Measurements from ENCODE around the gene ADAP1.
"Not testable (repeated sequence)": the region's sequence is repeated elsewhere in the genome, so short reads cannot be mapped to it uniquely, and the experiment has no call there.

ADAP1 gene

GRCh38 chr7:959271-959670, 4.8 kb upstream of the ADAP1 start:
- DNase-seq (ENCODE audit: low read depth in 2 of 2): no peak

GRCh38 chr7:958221-959200, 4.0 kb upstream of the ADAP1 start:
- DNase-seq (ENCODE audit: low read depth in 2 of 2): no peak

DNA sequence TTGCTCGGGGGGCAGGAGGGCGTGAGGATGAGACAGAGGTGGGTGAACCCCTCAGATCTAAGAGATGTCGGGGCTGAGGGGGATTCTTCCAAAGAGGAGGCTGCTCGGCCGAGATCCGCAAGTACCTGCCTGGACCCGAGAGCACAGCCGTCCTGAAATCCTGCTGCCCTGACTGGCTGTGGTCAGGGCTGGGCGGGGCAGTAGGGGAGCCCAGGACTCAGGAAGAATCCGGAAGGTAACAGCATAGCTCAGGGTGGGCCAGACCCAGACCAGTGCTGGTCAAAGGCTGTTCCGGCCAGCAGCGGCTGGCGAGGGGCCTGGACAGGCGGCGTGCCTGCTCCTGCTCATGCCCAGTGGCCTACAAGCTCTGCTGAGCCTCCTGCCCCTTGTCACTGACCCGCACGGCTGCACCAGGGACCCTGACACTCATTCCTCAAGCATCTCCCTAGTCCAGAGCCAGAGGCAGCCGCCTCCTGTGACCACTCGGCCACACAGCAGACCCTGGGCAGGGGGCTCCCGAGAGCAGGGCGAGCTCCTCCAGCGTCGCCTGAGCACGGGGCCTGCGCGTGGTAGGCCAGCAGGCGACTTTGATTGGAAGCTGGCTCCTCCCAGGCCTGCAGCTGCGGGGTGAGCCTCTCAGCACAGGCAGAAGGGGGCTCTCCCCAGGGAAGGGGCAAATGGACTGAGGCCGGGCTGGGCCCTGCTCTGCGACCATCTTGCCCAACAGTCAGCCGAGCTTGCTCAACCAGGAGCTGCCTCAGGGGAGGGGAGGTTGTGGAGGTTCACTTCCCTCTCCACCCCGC, 3.1 kb upstream of the ADAP1 start:
- DNase-seq (ENCODE audit: low read depth in 2 of 2): no peak

DNA sequence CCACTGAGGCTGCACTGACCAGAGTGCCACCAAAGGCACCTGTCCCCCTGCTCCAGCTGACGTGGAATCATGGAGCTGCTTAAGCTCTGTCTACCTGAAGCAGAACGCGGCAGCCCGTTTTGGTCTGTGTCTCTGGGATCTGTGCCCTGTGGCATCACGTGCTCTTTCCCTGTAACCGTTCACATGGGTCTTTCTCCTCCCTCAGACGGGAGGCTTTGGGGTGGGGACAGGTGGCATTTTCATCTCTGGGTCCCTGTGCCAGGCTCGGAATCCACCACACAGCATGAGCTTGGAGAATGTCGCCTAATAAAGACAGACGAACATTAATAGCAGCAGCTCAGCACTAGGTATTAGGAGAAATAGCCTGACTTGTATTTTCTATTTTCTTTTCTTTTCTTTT, 1.6 kb upstream of the ADAP1 start:
- no peak for DNase-seq (ENCODE audit: low read depth in 2 of 2)

- DNase-seq (ENCODE audit: low read depth in 2 of 2): no peak
Measured at GRCh38 chr7:953547-954327, 743 bp downstream of the ADAP1 start.

DNA sequence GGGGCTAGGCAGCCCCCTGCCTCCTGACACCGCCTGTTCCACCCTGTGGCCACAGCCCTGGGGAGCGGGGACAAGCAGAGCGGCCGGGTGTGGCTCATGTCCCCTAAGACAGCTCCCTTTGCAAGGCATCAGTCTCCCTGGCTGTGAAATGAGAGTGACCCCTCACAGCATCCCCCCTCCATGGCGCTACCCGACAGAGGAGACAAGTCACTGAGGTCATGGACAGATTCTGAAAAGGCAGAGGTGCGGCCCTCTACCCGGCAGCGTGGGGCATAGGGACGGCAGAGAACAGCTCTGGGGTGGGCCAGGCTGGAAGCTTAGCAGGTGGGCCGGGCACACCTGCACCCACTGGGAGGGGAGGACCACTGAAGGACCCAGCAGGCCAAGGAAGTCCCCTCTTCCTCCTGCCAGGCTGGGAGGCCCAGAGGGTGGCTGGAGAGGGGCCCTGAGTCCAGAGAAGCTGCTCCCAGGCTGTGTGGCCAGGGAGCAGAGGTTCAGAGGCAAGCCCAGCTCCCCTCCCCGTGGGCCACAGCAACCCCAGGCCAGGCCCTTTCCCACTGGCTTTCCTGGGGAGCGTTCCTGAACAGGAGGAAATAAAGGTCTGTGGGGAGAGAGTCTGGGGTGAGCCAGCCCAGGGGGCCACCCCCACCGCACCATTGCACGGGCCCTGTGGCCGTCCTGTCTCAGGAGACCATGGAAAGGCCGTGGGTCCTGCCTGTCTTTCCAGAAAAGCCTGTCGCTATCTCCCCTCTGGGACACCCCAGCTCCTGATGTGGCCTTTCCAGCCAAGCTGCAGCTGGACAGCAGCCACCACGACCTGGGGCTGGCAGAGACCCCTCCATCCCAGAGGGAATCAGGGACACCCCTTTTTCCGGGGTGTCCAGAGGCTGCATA, 1.7 kb downstream of the ADAP1 start:
- no peak for DNase-seq (ENCODE audit: low read depth in 2 of 2)

- no peak for DNase-seq (ENCODE audit: low read depth in 2 of 2)
Measured at GRCh38 chr7:951881-952547, 2.5 kb downstream of the ADAP1 start.

GRCh38 chr7:949021-949934, 5.2 kb downstream of the ADAP1 start:
- no peak for DNase-seq (ENCODE audit: low read depth in 2 of 2)

DNA sequence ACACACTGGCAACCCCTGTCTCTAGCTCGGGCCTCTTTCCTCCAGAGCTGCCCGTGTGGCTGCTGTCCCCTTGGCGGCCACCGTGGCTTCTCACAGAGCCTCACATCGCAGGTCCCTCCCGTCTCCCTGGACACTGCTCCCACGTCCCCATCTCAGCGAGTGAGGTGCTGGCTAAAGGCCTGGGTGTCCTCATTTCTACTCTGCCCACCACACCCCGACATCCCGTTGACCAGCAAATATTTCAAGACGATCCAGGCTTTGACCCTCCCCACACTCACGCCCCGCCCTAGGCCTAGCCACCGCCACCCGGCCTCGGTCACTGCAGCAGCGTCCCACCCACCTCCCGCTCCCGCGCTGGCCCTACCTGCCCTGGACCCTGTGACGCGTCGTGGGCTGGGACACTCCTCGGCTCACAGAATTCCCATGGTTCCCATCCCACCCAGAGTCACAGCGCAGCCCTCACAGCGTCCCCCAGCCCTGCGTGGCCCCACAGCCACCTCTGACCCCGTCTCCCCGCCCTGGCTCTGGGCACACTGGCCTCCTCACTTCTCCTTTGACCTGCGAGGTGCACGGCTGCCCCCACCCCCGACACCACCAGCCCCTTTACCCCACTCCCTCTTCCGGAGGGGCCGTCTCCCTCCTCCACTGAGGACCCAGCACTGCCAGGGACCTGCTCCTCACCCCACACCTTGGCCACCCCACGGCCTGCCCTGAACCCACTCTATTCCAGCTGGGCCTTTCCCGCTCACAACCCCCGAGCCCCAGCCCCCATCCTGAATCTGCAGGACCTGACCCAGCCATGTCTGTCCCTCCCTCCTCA, 6.9 kb downstream of the ADAP1 start:
- no peak for DNase-seq (ENCODE audit: low read depth in 2 of 2)

GRCh38 chr7:946256-946996, 8.1 kb downstream of the ADAP1 start:
- no peak for DNase-seq (ENCODE audit: low read depth in 2 of 2)

- DNase-seq (ENCODE audit: low read depth in 2 of 2): no peak
Measured at GRCh38 chr7:945556-946255, 8.8 kb downstream of the ADAP1 start.

DNA sequence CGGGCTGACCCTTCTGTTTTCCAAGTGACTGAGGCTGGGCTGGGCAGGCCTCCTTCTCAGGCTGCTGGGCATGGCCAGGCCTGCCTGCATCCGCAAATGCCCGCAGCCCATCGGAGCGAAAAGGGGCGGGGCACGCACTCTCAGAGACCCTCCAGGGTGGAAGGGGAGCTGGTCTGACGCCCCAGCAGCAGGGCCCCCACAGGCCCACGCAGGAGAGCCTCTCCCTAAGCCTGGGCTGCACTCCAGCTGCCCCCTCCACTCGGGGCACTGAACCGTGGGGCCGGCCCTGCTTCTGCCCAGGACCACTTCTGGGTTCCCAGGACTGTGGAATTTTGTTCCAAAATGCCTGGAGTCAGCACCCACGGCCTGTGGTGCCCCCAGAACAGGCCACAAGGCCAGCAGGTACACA, 9.3 kb downstream of the ADAP1 start:
- DNase-seq (ENCODE audit: low read depth in 2 of 2): no peak

DNA sequence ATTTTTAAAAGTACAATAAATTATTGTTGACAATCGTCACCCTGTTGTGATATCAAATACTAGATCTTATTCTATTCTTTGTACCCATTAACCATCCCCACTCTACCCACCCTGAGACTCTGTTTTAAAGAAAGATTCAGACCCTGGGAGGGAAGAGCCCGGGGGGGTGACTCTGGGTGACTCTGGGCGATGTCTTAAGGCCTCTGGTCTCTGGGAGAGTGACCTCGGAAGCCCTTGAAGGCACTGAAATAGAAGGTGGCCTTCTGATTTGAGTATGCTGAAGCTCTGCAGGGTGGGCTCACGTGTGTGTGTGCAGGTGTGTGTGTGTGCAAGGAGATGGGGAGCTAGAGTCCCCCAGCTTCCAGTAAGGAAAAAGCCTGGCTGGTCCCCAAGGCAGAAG, 9.7 kb downstream of the ADAP1 start:
- DNase-seq (ENCODE audit: low read depth in 2 of 2): no peak

GRCh38 chr7:943793-944192, 10.7 kb downstream of the ADAP1 start:
- DNase-seq (ENCODE audit: low read depth in 2 of 2): not testable (repeated sequence)

GRCh38 chr7:940599-941408, 13.7 kb downstream of the ADAP1 start:
- no peak for DNase-seq (ENCODE audit: low read depth in 2 of 2)

GRCh38 chr7:939843-940242, 14.6 kb downstream of the ADAP1 start:
- DNase-seq (ENCODE audit: low read depth in 2 of 2): no peak
